ENCODE results near the gene ZRSR2. TPM values are rescaled to one million over a fixed set of nuclear protein-coding genes. Genes with fewer than 3 reads are reported as not detected.
"Not testable (repeated sequence)": the region's sequence is repeated elsewhere in the genome, so short reads cannot be mapped to it uniquely, and the experiment has no call there.

The ZRSR2 gene
- total RNA-seq, 1 experiment from 2014 or later, result 6.1 TPM

GRCh38 chrX:15820106-15821073 is 30.1 kb downstream of the ZRSR2 start:
- peaks cover 4% of the 10 kb centered on the region for H3K36me3 ChIP-seq (replicated peaks; ENCODE audit: control insufficient read depth, insufficient read depth, low read length)
- H3K27me3 ChIP-seq (ENCODE audit: control insufficient read depth, insufficient read depth, low read length), result no peaks in the 10 kb centered on the region
- no peak overlapping the region for H3K4me3 ChIP-seq (ENCODE audit: insufficient read depth, low read depth, low read length)
- no peak for DNase-seq

DNA sequence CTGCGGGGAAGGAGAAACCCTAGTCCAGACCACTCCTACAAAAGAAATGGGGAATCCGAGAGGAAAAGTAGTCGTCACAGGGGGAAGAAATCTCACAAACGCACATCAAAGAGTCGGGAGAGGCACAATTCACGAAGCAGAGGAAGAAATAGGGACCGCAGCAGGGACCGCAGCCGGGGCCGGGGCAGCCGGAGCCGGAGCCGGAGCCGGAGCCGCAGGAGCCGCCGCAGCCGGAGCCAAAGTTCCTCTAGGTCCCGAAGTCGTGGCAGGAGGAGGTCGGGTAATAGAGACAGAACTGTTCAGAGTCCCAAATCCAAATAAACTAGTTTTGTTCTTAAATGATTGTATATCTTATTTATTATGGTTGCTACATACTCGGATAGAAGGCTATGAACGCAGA is 32.6 kb downstream of the ZRSR2 start:
- Histone ChIP-seq H3K4me3 (ENCODE audit: insufficient read depth, low read depth, low read length) (no peak overlapping the region), H3K36me3 (replicated peaks; ENCODE audit: control insufficient read depth, insufficient read depth, low read length) (peaks cover 4% of the 10 kb centered on the region; the same call in 1 of the 2 replicates), H3K27me3 (ENCODE audit: control insufficient read depth, insufficient read depth, low read length) (no peaks in the 10 kb centered on the region)
- DNase-seq, result no peak

DNA sequence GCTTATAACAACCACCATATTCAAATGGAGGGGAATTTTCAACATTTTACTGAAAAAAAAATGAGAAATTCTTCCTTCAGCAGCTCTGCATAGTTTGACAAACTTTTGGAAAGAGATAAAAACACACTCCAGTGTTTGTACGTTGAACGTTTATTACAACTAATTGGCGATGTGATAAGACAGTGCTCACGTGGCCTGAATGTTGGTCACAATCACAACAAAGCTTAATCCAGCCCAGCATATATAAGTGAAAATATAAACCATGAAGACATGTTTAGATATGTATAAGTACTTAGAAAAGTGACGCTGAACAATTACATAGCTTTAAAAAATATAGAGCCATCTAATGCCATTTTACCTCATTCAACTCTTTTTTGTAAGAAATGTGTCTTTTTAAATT is 35.7 kb downstream of the ZRSR2 start:
- Histone ChIP-seq H3K36me3 (replicated peaks; ENCODE audit: control insufficient read depth, insufficient read depth, low read length) (peaks cover 4% of the 10 kb centered on the region), H3K27me3 (ENCODE audit: control insufficient read depth, insufficient read depth, low read length) (no peaks in the 10 kb centered on the region), H3K4me3 (ENCODE audit: insufficient read depth, low read depth, low read length) (no peak overlapping the region)
- DNase-seq, result no peak

- DNase-seq, result no peak
- Histone ChIP-seq H3K4me3 (ENCODE audit: insufficient read depth, low read depth, low read length) (no peak overlapping the region), H3K36me3 (replicated peaks; ENCODE audit: control insufficient read depth, insufficient read depth, low read length) (peaks cover 4% of the 10 kb centered on the region), H3K27me3 (ENCODE audit: control insufficient read depth, insufficient read depth, low read length) (no peaks in the 10 kb centered on the region)
Observed at GRCh38 chrX:15829217-15829616, 38.9 kb downstream of the ZRSR2 start.

GRCh38 chrX:15831347-15831746 is 41.1 kb downstream of the ZRSR2 start:
- not testable (repeated sequence) for H3K4me3 ChIP-seq (ENCODE audit: insufficient read depth, low read depth, low read length); DNase-seq; H3K36me3 ChIP-seq (replicated peaks; ENCODE audit: control insufficient read depth, insufficient read depth, low read length); H3K27me3 ChIP-seq (ENCODE audit: control insufficient read depth, insufficient read depth, low read length)

- DNase-seq, result no peak
- peaks cover 4% of the 10 kb centered on the region for H3K36me3 ChIP-seq (replicated peaks; ENCODE audit: control insufficient read depth, insufficient read depth, low read length)
- no peaks in the 10 kb centered on the region for H3K27me3 ChIP-seq (ENCODE audit: control insufficient read depth, insufficient read depth, low read length)
- H3K4me3 ChIP-seq (ENCODE audit: insufficient read depth, low read depth, low read length), result no peak overlapping the region
Observed at GRCh38 chrX:15834053-15834452, 43.8 kb downstream of the ZRSR2 start.

GRCh38 chrX:15834827-15835595 is 44.7 kb downstream of the ZRSR2 start:
- no peaks in the 10 kb centered on the region for H3K27me3 ChIP-seq (ENCODE audit: control insufficient read depth, insufficient read depth, low read length)
- no peak for DNase-seq
- H3K4me3 ChIP-seq (ENCODE audit: insufficient read depth, low read depth, low read length), result no peak overlapping the region
- H3K36me3 ChIP-seq (replicated peaks; ENCODE audit: control insufficient read depth, insufficient read depth, low read length), result peaks cover 4% of the 10 kb centered on the region; the same call in 1 of the 2 replicates

GRCh38 chrX:15838017-15838416 is 47.7 kb downstream of the ZRSR2 start:
- Histone ChIP-seq H3K4me3 (ENCODE audit: insufficient read depth, low read depth, low read length) (no peak overlapping the region), H3K27me3 (ENCODE audit: control insufficient read depth, insufficient read depth, low read length) (no peaks in the 10 kb centered on the region), H3K36me3 (replicated peaks; ENCODE audit: control insufficient read depth, insufficient read depth, low read length) (peaks cover 10% of the 10 kb centered on the region)
- DNase-seq, result no peak

DNA sequence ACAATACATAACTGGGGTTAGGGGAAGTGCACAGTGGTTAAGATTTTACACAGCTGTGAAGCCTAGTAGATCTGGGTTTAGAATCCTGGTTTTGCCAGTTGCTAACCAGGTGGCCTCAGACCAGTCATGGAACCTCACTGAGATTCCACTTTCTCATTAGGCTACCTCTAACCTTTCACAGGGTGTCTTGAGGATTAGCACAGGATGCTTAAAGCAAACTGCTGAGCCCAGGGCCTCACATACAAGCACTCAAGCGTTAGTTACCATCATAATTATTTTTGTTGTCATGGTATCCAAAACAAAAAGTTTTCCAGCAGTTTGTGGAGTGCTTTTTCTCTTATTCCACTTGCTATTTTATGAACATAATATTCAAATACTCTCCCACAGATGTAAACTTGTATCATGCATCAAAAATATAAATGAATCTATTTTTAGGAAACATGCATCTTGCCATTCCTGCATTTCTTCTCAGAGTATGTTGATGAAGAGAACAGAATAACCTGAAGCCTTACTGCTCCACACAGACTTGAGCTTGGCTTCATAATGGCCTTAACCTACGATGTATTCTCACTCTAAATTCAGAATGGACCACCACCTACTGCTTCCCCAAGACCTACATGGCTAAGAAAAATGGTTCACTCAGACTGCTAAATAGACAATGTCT is 51.7 kb downstream of the ZRSR2 start:
- Histone ChIP-seq H3K4me3 (ENCODE audit: insufficient read depth, low read depth, low read length) (no peak overlapping the region), H3K36me3 (replicated peaks; ENCODE audit: control insufficient read depth, insufficient read depth, low read length) (peaks cover 17% of the 10 kb centered on the region), H3K27me3 (ENCODE audit: control insufficient read depth, insufficient read depth, low read length) (no peaks in the 10 kb centered on the region)
- no peak for DNase-seq

DNA sequence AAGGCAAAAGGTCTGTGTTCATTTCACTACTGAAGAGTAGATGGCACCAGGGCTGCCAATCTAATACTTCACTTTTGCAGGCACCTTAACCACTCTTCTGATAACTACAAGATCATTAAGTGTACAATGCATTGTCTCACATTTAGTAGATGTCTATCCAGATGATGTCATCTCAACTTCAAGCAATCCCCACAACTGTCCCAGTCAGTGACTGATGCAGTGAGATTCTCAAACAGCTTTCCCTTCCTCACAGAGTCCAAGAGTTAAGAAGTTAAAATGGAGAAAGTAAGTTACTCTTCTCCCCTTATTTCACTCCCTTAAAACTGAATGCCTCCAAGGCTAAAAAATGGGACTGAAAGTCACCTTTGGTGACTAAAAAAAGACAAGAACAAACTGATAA is 53.7 kb downstream of the ZRSR2 start:
- H3K4me3 ChIP-seq (ENCODE audit: insufficient read depth, low read depth, low read length), result no peak overlapping the region

GRCh38 chrX:15848576-15848975 is 58.3 kb downstream of the ZRSR2 start:
- no peak for DNase-seq
- Histone ChIP-seq H3K27me3 (ENCODE audit: control insufficient read depth, insufficient read depth, low read length) (no peaks in the 10 kb centered on the region), H3K36me3 (replicated peaks; ENCODE audit: control insufficient read depth, insufficient read depth, low read length) (peaks cover 26% of the 10 kb centered on the region), H3K4me3 (ENCODE audit: insufficient read depth, low read depth, low read length) (no peak overlapping the region)

More for the DNA sequence above, 53.7 kb downstream of the ZRSR2 start:
- DNase-seq, result no peak
- Histone ChIP-seq H3K27me3 (ENCODE audit: control insufficient read depth, insufficient read depth, low read length) (no peaks in the 10 kb centered on the region), H3K36me3 (replicated peaks; ENCODE audit: control insufficient read depth, insufficient read depth, low read length) (peaks cover 18% of the 10 kb centered on the region)

DNA sequence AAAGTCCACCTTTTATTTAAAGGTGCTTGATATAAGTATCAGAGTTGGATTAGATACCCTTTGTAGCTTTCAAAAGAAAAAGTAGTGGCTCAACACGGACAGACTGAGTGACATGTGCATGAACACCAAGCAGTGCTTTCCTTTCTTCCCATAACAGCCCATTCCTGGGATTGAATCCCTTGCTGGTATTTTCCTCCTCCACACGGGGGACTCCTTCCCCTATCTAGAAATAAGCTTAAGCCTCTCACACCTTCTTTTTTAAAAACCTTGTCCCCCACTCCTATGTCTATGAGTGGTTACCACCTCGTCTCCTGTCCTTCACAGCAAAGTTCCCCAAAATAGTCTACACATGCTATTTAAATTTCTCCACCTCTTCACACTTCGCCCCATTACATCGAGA is 59.3 kb downstream of the ZRSR2 start:
- DNase-seq, result peak; percentile 59
- Histone ChIP-seq H3K4me3 (ENCODE audit: insufficient read depth, low read depth, low read length) (no peak overlapping the region), H3K36me3 (replicated peaks; ENCODE audit: control insufficient read depth, insufficient read depth, low read length) (peaks cover 23% of the 10 kb centered on the region), H3K27me3 (ENCODE audit: control insufficient read depth, insufficient read depth, low read length) (no peaks in the 10 kb centered on the region)

GRCh38 chrX:15853586-15854079 is 63.3 kb downstream of the ZRSR2 start:
- Histone ChIP-seq H3K36me3 (replicated peaks; ENCODE audit: control insufficient read depth, insufficient read depth, low read length) (peaks cover 15% of the 10 kb centered on the region), H3K27me3 (ENCODE audit: control insufficient read depth, insufficient read depth, low read length) (no peaks in the 10 kb centered on the region), H3K4me3 (ENCODE audit: insufficient read depth, low read depth, low read length) (peak overlapping the region; percentile 83)
- no peak for DNase-seq

DNA sequence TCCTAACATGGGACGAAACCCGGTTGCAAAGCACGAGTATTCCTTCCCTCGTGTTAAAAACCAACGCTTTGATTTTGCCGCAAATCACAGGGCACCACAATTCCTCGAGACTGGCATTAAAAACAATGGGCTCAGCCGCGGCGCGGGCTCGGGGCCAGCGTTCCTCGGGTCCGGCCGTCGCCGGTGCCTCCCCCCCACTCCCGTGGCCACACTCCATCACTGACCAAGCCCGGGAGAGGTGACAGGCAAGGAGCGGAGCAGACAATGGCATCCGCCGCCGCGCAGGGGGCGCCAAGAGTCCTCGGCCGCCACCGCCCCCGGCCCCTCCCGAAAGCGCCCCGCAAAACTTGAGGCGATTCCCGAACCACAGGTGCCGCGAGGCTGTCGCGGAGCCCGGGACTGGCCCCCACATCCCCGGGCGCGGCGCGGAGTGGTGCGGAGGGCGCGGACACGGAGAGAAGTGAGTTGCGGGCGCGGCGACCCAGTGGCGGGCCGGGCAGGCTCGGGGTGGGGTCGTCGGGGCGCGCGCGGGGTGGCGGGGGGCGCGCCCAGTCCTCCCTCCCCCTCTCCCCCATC is 63.9 kb downstream of the ZRSR2 start:
- peak overlapping the region; percentile 83 for H3K4me3 ChIP-seq (ENCODE audit: insufficient read depth, low read depth, low read length)
- DNase-seq, result peak; percentile 80
- no peaks in the 10 kb centered on the region for H3K27me3 ChIP-seq (ENCODE audit: control insufficient read depth, insufficient read depth, low read length)

More for the DNA sequence above, 63.9 kb downstream of the ZRSR2 start:
- peaks cover 15% of the 10 kb centered on the region for H3K36me3 ChIP-seq (replicated peaks; ENCODE audit: control insufficient read depth, insufficient read depth, low read length)

Data from H7 (cell line).